Spleen (tissue), 11 donors: ENCODE measurements around the gene CLMP. TPM values are rescaled to one million over a fixed set of nuclear protein-coding genes. Genes with fewer than 3 reads are reported as not detected.

Experiments
- DNase-seq: peaks from one replicate; pipeline ENCODE4 v3.0.0-alpha.2; 2020
- H3K27ac ChIP-seq, 8 donors: fragments of 200-600 bp; sonication (generic) in 7 of 8; 1 replicate in 4 of 8; 2 replicates in 4 of 8; pipeline versions ENCODE4 v1.5.0 to v1.8.0; 2016 to 2021; ENCODE audit warnings: inconsistent platforms in 4 of 8, mild to moderate bottlenecking in 4 of 8, moderate library complexity in 1 of 8
- H3K27me3 ChIP-seq, 7 donors: fragments of 200-600 bp; sonication (generic) in 6 of 7; replicated peaks in 1 of 7; 1 replicate in 4 of 7; 2 replicates in 3 of 7; pipeline versions ENCODE4 v1.5.0 to v1.8.0; 2016 to 2021; ENCODE audit warnings: inconsistent platforms in 3 of 7, mild to moderate bottlenecking in 1 of 7
- H3K36me3 ChIP-seq, 6 donors: fragments of 200-600 bp; sonication (generic) in 5 of 6; 1 replicate in 4 of 6; 2 replicates in 2 of 6; pipeline versions ENCODE4 v1.5.0 to v1.8.0; 2016 to 2021; ENCODE audit warnings: inconsistent platforms in 2 of 6
- H3K4me1 ChIP-seq, 6 donors: fragments of 200-600 bp; sonication (generic) in 5 of 6; 1 replicate in 3 of 6; 2 replicates in 3 of 6; pipeline versions ENCODE4 v1.5.0 to v1.8.0; 2016 to 2021; ENCODE audit warnings: inconsistent platforms in 3 of 6
- H3K4me3 ChIP-seq, 8 donors: fragments of 200-600 bp; sonication (generic) in 7 of 8; 1 replicate in 4 of 8; 2 replicates in 4 of 8; pipeline versions ENCODE4 v1.5.0 to v1.8.0; 2016 to 2021; ENCODE audit warnings: inconsistent platforms in 4 of 8, mild to moderate bottlenecking in 4 of 8, moderate library complexity in 2 of 8
- H3K9me3 ChIP-seq, 8 donors: fragments of 200-600 bp; sonication (generic) in 7 of 8; 1 replicate in 4 of 8; 2 replicates in 4 of 8; pipeline versions ENCODE4 v1.5.0 to v1.8.0; 2016 to 2021; ENCODE audit warnings: inconsistent platforms in 4 of 8
- POLR2A ChIP-seq, 3 donors: fragments of 450-650 bp; IDR thresholded peaks; one replicate each; pipeline ENCODE4 v1.5.1; 2017; ENCODE audit warnings: antibody characterized with exemption in 3 of 3, mild to moderate bottlenecking in 1 of 3
- POLR2AphosphoS5 ChIP-seq, 3 donors: sonication (generic); formaldehyde crosslinking; IDR thresholded peaks; one replicate each; pipeline ENCODE4 v1.5.1; 2017; ENCODE audit warnings: antibody characterized with exemption in 3 of 3
- WGBS, 5 donors: extraction: QIAGEN DNeasy Blood & Tissue Kit in 3 of 5; methylation state at CpG; one replicate each; pipeline versions ENCODE4 v1.1.5 to v1.1.7; 2013 to 2018; 5-methylcytosine and 5-hydroxymethylcytosine counted together
- intact Hi-C: fragments of 100-400 bp; cut with DNase I; formaldehyde crosslinking; loops from one replicate; pipeline ENCODE4 v1.15.0; 2023; ENCODE audit warnings: low total_unique reads
- polyA plus RNA-seq, 3 donors: library from polyadenylated mRNA; stranded (reverse); fragments of 200-250 nt; gene quantifications; one replicate each; pipeline ENCODE4 v1.2.1, GENCODE V29; 2013
- total RNA-seq, 7 donors: library from RNA; depleted of rRNA in 3 of 7; stranded (reverse); fragments of >200 nt in 3 of 7; fragmentation: NEBNext Ultra II Directional in 4 of 7; extraction: Animal tissue kit (Norgen Biotek cat#: 25700) in 4 of 7; gene quantifications; one replicate each; pipeline versions ENCODE4 v1.1.0 to v1.2.1, GENCODE V29; 2016 to 2021
- TF ChIP-seq, protein P1 (sequence below), 11 experiments: fragments of 200-600 bp in 7 of 11; fragments of 450-650 bp in 4 of 11; sonication (generic) in 4 of 11; IDR thresholded peaks in 8 of 11; conservative IDR thresholded peaks in 3 of 11; 1 replicate in 7 of 11; 2 replicates in 4 of 11; pipeline versions ENCODE4 v1.4.0 to v1.8.0; 2016 to 2021; ENCODE audit warnings: antibody characterized with exemption in 11 of 11, inconsistent platforms in 4 of 11, mild to moderate bottlenecking in 1 of 11
- donor health status: healthy with polysubstance abuse.
- donor health status: DM: no; HTN: no; CAD: no; lungs with moderate emphysema.
- donor health status: DM: no; HTN: no; CAD: no.
- donor health status: Bipolar disorder and iron deficiency.
- donor health status: healthy.
- donor health status: DM: no; HTN: no; CAD: no.
- donor health status: DM: yes; HTN: yes; CAD: no.

The CLMP gene
- total and polyA plus RNA-seq, 10 donors, result 3.1 to 36.5 (median 13.1) TPM

DNA sequence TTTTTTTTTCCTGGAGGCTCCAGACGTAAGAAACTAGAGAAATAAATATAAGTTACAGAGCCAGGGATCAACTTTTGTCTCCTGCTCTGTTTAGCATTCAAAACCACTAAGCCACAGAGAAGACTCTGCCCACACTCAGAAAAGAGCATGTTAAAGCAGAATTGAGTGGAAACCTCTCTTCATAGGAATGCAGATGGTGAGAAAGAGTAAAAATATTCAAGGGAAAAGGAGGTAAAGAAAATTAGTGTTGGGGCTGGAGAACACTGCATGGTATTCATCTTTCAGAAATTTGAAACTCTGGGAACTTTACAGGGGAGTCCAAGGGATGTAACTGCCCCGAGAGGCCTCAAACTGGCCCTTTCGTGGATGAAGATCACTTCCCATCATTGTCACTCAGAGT lies 65.1 kb downstream of the CLMP start:
- H3K27me3 ChIP-seq, result no peaks in the 10 kb centered on the region
- peaks cover 0 to 3% (median 0%) of the 10 kb centered on the region in 6 donors for H3K4me1 ChIP-seq
- no peak for DNase-seq
- H3K4me3 ChIP-seq, result no peak overlapping the region
- H3K27ac ChIP-seq, result no peak overlapping the region
- H3K9me3 ChIP-seq, result no peaks in the 10 kb centered on the region
- TF ChIP-seq POLR2A (IDR thresholded peaks at IDR 0.05) (no peak), POLR2AphosphoS5 (IDR thresholded peaks at IDR 0.05) (no peak)
- TF ChIP-seq, protein P1, sequence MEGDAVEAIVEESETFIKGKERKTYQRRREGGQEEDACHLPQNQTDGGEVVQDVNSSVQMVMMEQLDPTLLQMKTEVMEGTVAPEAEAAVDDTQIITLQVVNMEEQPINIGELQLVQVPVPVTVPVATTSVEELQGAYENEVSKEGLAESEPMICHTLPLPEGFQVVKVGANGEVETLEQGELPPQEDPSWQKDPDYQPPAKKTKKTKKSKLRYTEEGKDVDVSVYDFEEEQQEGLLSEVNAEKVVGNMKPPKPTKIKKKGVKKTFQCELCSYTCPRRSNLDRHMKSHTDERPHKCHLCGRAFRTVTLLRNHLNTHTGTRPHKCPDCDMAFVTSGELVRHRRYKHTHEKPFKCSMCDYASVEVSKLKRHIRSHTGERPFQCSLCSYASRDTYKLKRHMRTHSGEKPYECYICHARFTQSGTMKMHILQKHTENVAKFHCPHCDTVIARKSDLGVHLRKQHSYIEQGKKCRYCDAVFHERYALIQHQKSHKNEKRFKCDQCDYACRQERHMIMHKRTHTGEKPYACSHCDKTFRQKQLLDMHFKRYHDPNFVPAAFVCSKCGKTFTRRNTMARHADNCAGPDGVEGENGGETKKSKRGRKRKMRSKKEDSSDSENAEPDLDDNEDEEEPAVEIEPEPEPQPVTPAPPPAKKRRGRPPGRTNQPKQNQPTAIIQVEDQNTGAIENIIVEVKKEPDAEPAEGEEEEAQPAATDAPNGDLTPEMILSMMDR (IDR thresholded peaks at IDR 0.05 in 8 of 11, conservative IDR thresholded peaks at IDR 0.05 in 3 of 11), result no peak
- intact Hi-C loops, result no loop called here
- no peaks in the 10 kb centered on the region for H3K36me3 ChIP-seq
- 63 to 77% (median 71%) methylated on average over 3 of the region's 3 CpGs for WGBS, 5 donors

DNA sequence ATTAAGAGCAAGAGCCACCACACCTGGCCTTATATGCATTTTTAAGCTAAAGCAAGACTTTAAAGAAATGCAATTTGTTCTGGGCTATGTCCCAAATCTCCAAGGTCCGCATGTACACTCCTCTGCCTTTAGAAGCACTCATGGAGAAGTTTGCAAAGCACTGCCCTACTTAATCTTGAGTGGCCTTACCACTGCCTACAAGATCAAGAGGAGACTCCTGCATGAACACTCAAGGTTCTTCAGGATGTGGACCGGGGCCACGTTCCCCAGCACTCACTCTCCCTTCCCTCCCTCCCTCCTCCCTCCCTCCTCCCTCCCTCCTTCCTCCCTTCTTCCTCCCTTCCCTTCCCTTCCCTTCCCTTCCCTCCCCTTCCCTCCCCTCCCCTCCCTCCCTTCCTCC lies 69.9 kb downstream of the CLMP start:
- Histone ChIP-seq H3K27ac (peak overlapping the region in 1 of 8 donors; percentile 44), H3K36me3 (no peaks in the 10 kb centered on the region), H3K4me3 (no peak overlapping the region), H3K4me1 (peaks cover 0 to 16% (median 3%) of the 10 kb centered on the region in 6 donors), H3K9me3 (no peaks in the 10 kb centered on the region), H3K27me3 (no peaks in the 10 kb centered on the region)
- WGBS, 5 donors, result 57 to 83% (median 66%) methylated on average over 3 of the region's 3 CpGs
- no peak for DNase-seq
- TF ChIP-seq POLR2A (IDR thresholded peaks at IDR 0.05) (no peak), POLR2AphosphoS5 (IDR thresholded peaks at IDR 0.05) (no peak)
- TF ChIP-seq, protein P1 (IDR thresholded peaks at IDR 0.05 in 8 of 11, conservative IDR thresholded peaks at IDR 0.05 in 3 of 11), result no peak
- intact Hi-C loops, result no loop called here

DNA sequence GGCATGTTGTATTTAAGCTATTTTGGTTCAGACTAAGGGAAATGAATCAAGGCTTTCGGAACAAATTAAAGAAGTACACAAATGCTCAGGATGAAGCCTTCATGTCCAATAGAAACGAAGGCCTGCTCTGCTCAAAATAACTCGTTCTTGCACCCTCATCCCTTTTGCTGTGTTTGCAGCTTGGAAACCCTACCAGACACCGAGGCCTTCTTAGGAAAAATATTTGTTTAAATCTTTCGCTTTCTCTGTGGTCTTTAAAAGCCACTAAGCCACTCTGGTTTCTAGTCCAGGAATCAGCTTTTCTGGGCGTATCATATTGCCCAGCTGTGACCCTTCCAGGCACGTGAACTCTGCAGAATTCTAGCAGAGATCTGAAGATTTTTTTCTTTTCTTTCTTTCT lies 72.2 kb downstream of the CLMP start:
- Histone ChIP-seq H3K27me3 (no peaks in the 10 kb centered on the region), H3K9me3 (no peaks in the 10 kb centered on the region), H3K27ac (peak overlapping the region in 7 of 8 donors; percentile 38 to 84 (median 63)), H3K4me3 (no peak overlapping the region), H3K36me3 (no peaks in the 10 kb centered on the region), H3K4me1 (peaks cover 0 to 22% (median 3%) of the 10 kb centered on the region in 6 donors)
- WGBS, 5 donors, result 53 to 74% (median 65%) methylated on average over 7 of the region's 7 CpGs
- TF ChIP-seq POLR2A (IDR thresholded peaks at IDR 0.05) (no peak), POLR2AphosphoS5 (IDR thresholded peaks at IDR 0.05) (no peak)
- TF ChIP-seq, protein P1 (IDR thresholded peaks at IDR 0.05 in 8 of 11, conservative IDR thresholded peaks at IDR 0.05 in 3 of 11), result no peak
- intact Hi-C loops, result no loop called here
- DNase-seq, result no peak

DNA sequence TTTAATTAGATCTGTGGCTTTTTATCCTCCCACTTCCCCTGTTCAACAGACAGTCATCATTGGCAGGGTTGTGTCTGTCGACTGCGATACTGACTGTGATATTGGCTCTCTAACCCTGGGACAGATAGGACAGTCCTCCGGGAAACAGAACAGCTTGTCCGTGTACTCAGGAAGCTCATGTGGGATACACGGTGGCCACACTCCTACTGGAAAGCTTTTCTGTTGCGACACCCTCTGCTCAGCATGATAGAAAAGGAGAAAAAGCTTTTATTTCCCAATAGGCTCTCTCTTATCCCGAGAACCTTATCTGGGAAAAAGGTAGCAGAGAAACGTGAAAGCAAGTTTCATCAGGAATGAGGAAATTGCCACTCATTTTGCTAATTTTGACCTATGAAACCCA lies 72.7 kb downstream of the CLMP start:
- intact Hi-C loops, result no loop called here
- no peak overlapping the region for H3K4me3 ChIP-seq

More for the DNA sequence above, 72.7 kb downstream of the CLMP start:
- TF ChIP-seq, protein P1 (IDR thresholded peaks at IDR 0.05 in 8 of 11, conservative IDR thresholded peaks at IDR 0.05 in 3 of 11), result no peak
- TF ChIP-seq POLR2AphosphoS5 (IDR thresholded peaks at IDR 0.05), result peak in 1 of 3 donors; percentile 73
- no peaks in the 10 kb centered on the region for H3K36me3 ChIP-seq
- WGBS, 5 donors, result 40 to 71% (median 53%) methylated on average over 8 of the region's 8 CpGs
- peaks cover 0 to 22% (median 3%) of the 10 kb centered on the region in 6 donors for H3K4me1 ChIP-seq
- H3K27ac ChIP-seq, result peak overlapping the region in 7 of 8 donors; percentile 38 to 84 (median 63)
- H3K9me3 ChIP-seq, result no peaks in the 10 kb centered on the region
- DNase-seq, result no peak
- H3K27me3 ChIP-seq, result no peaks in the 10 kb centered on the region
